Hepatocyte (in vitro differentiated cells): ENCODE data around the gene SERTAD2. TPM values are rescaled to one million over a fixed set of nuclear protein-coding genes. Genes with fewer than 3 reads are reported as not detected.

Experiments
- DNase-seq: peaks from one replicate; pipeline ENCODE4 v3.0.0-alpha.2; 2016; ENCODE audit warnings: low spot score
- H2AFZ ChIP-seq: fragments of 200-600 bp; sonication (generic); 2 replicates; pipeline ENCODE4 v1.6.0; 2016; ENCODE audit warnings: antibody characterized with exemption, mild to moderate bottlenecking
- H3K27ac ChIP-seq: fragments of 200-600 bp; sonication (generic); 2 replicates; pipeline ENCODE4 v1.5.1; 2016; ENCODE audit warnings: mild to moderate bottlenecking
- H3K27me3 ChIP-seq: fragments of 200-600 bp; sonication (generic); 2 replicates; pipeline ENCODE4 v1.6.1; 2016
- H3K36me3 ChIP-seq: fragments of 200-600 bp; sonication (generic); replicated peaks from 2 replicates; pipeline ENCODE4 v1.5.1; 2016; ENCODE audit warnings: low read depth; ENCODE audit not compliant: insufficient read depth
- H3K4me1 ChIP-seq: fragments of 200-600 bp; sonication (generic); 2 replicates; pipeline ENCODE4 v1.5.1; 2016; ENCODE audit warnings: mild to moderate bottlenecking, moderate library complexity; ENCODE audit not compliant: insufficient read depth
- H3K4me2 ChIP-seq: fragments of 200-600 bp; sonication (generic); 2 replicates; pipeline ENCODE4 v1.6.0; 2016
- H3K4me3 ChIP-seq: fragments of 200-600 bp; sonication (generic); 2 replicates; pipeline ENCODE4 v1.5.1; 2016; ENCODE audit warnings: mild to moderate bottlenecking
- H3K79me2 ChIP-seq: fragments of 200-600 bp; sonication (generic); 2 replicates; pipeline ENCODE4 v1.6.0; 2017; ENCODE audit warnings: mild to moderate bottlenecking
- H3K9me2 ChIP-seq: fragments of 200-600 bp; sonication (generic); replicated peaks from 2 replicates; pipeline ENCODE4 v1.6.0; 2017; ENCODE audit warnings: mild to moderate bottlenecking; ENCODE audit not compliant: insufficient read depth
- H3K9me3 ChIP-seq: fragments of 200-600 bp; sonication (generic); 2 replicates; pipeline ENCODE4 v1.5.1; 2016; ENCODE audit warnings: low read depth, mild to moderate bottlenecking
- H4K20me1 ChIP-seq: fragments of 200-600 bp; sonication (generic); 2 replicates; pipeline ENCODE4 v1.6.0; 2016; ENCODE audit warnings: mild to moderate bottlenecking; ENCODE audit not compliant: insufficient read depth, poor library complexity, severe bottlenecking
- CTCF ChIP-seq: fragments of 200-600 bp; sonication (generic); IDR thresholded peaks from 2 replicates; pipeline ENCODE4 v1.5.1; 2016; ENCODE audit warnings: antibody characterized with exemption, mild to moderate bottlenecking; ENCODE audit not compliant: poor library complexity
- EZH2 ChIP-seq: fragments of 200-600 bp; sonication (generic); IDR thresholded peaks from 2 replicates; pipeline ENCODE4 v1.6.1; 2016; ENCODE audit warnings: antibody characterized with exemption, mild to moderate bottlenecking, borderline replicate concordance
- EZH2phosphoT487 ChIP-seq: fragments of 200-600 bp; sonication (generic); IDR thresholded peaks from one replicate; pipeline ENCODE4 v1.6.1; 2018; ENCODE audit warnings: antibody characterized with exemption, mild to moderate bottlenecking, low read depth, moderate library complexity; ENCODE audit not compliant: unreplicated experiment, severe bottlenecking
- WGBS: methylation state at CpG from one replicate; pipeline ENCODE4 v1.1.6; 2016; ENCODE audit warnings: low lambda C conversion rate; ENCODE audit errors: missing lambda C conversion rate; 5-methylcytosine and 5-hydroxymethylcytosine counted together
- polyA plus RNA-seq: library from polyadenylated mRNA; unstranded; fragments of >200 nt; fragmentation: Nextera tagmentation; extraction: Ambion mirVana; gene quantifications from 2 replicates; pipeline ENCODE4 v1.2.1, GENCODE V29; 2016
- total RNA-seq: library from RNA; depleted of rRNA; stranded (reverse); fragments of >200 nt; gene quantifications from 2 replicates; pipeline ENCODE4 v1.2.3, GENCODE V29; 2014

The SERTAD2 gene
- total and polyA plus RNA-seq, 2 experiments from 2014 or later = 13.8 to 23.8 TPM

DNA sequence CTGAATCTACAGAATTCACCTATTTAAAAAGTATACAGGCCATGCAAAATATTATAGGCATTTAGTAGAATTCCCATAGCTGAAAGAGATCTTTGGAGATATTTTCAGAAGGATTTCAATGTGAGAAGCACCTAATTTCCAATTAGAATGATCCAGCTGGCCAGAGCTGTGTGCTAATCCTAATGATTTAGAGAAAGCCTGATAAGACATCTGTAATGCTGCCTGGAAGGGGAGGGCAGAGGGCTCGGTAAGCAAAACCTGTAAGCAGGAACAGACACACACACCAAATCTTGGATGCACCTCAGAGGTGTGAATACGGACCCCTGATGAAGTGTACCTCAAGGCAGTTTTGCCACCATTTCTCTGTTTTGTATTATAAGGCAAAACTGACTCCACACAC lies 14.0 kb downstream of the SERTAD2 start:
- TF ChIP-seq EZH2 (no peak), EZH2phosphoT487 (no peak), CTCF (no peak)
- Histone ChIP-seq H3K4me2 (no peak overlapping the region), H3K4me3 (no peak overlapping the region), H3K27ac (no peak overlapping the region), H3K9me2 (no peaks in the 10 kb centered on the region), H3K27me3 (no peaks in the 10 kb centered on the region), H3K36me3 (no peaks in the 10 kb centered on the region), H4K20me1 (peaks cover 63% of the 10 kb centered on the region), H3K79me2 (peaks cover 95% of the 10 kb centered on the region), H3K4me1 (peaks cover 57% of the 10 kb centered on the region), H3K9me3 (no peaks in the 10 kb centered on the region), H2AFZ (no peak overlapping the region)
- WGBS = 37% methylated on average over 2 of the region's 2 CpGs
- no peak for DNase-seq

- H3K4me3 ChIP-seq = no peak overlapping the region
- no peaks in the 10 kb centered on the region for H3K27me3 ChIP-seq
- TF ChIP-seq CTCF (no peak), EZH2phosphoT487 (no peak), EZH2 (no peak)
- no peak overlapping the region for H3K27ac ChIP-seq
- H3K9me2 ChIP-seq = no peaks in the 10 kb centered on the region
- no peak overlapping the region for H3K4me2 ChIP-seq
- H2AFZ ChIP-seq = no peak overlapping the region
- no peaks in the 10 kb centered on the region for H3K9me3 ChIP-seq
- DNase-seq = no peak
- no peaks in the 10 kb centered on the region for H3K36me3 ChIP-seq
- WGBS = 83% methylated on average over 4 of the region's 4 CpGs
- H4K20me1 ChIP-seq = peaks cover 73% of the 10 kb centered on the region
- peaks cover 100% of the 10 kb centered on the region for H3K79me2 ChIP-seq
- peaks cover 59% of the 10 kb centered on the region for H3K4me1 ChIP-seq
Observed at GRCh38 chr2:64638502-64639120, 15.1 kb downstream of the SERTAD2 start.

DNA sequence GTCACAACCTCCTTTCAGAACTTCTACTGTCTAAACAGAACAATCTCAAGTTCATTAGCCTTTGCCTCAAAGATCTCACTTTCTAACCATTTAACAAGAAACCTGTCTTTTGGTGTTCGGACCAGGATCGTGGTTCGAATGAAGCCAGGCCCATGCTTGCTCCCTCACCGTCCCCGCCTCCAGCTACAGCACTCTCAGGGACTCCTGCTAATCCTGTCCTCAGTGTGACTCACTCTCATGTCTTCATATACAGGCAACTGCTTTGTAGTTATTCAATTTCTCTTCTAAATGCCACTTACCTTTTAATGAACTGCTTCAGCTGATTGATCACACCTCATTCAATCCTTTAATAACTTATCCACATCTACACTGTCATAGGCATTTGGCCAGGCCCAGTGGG lies 15.8 kb downstream of the SERTAD2 start:
- Histone ChIP-seq H3K79me2 (peaks cover 96% of the 10 kb centered on the region), H3K9me3 (no peaks in the 10 kb centered on the region), H3K27me3 (no peaks in the 10 kb centered on the region), H3K4me2 (no peak overlapping the region), H3K4me3 (no peak overlapping the region), H3K4me1 (peaks cover 56% of the 10 kb centered on the region), H2AFZ (no peak overlapping the region), H3K27ac (no peak overlapping the region), H3K9me2 (no peaks in the 10 kb centered on the region), H3K36me3 (no peaks in the 10 kb centered on the region), H4K20me1 (peaks cover 75% of the 10 kb centered on the region)
- no peak for DNase-seq
- WGBS = 89% methylated on average over 5 of the region's 5 CpGs
- TF ChIP-seq EZH2phosphoT487 = no peak
- no peak for TF ChIP-seq EZH2
- TF ChIP-seq CTCF = no peak
